Measurements from ENCODE around the gene RASSF4. TPM values are rescaled to one million over a fixed set of nuclear protein-coding genes. Genes with fewer than 3 reads are reported as not detected.

Gene RASSF4
- total RNA-seq, 4 donors from 2014 or later, result 23.5 to 57.7 (median 31.6) TPM

DNA sequence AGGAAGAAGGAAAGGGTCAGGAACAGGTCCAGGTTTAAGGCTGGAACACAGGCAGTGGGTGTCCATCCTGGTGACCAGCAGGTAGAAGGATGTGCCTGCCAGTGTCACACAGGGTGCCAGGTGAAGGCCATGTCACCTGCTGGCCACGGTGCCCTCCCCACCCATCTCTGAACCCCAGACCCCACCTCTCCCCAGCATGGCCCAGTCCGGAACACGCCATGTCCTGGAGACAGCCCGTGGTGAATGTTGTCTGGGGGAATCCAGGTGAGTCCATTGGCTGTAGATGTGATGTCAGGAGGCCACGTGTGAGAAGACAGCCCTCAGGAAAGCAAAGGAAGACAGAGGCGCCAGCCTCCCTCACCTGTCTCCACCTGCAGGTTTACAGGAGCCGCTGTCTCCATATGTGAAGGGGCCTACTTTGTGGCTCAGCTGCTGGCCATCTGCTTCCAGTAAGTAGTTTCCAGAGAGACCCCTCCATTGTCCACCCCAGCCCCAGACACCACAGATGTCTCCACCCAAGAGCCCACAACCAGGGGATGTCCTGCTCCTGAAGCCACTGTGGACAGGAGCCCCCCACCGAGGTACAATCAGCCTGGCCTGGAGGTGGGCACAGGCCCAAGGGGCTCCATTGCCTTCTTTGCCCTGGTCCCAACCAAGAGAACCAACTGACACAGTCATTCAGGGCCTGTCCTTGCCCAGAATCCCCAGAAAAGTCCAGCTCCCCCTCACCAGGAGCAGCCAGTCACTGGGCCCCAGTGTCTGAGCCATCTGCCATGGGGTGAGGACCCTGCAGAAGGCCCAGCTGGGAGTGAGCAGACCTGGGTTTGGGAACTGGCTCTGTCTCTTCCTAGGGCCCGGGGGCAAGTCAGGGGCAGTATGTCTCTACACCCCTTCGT, 27.7 kb upstream of the RASSF4 start:
- Histone ChIP-seq H3K9me3 (no peaks in the 10 kb centered on the region), H3K4me1 (peaks cover 0 to 46% (median 15%) of the 10 kb centered on the region in 3 donors), H3K4me3 (no peak overlapping the region), H3K27me3 (no peaks in the 10 kb centered on the region), H3K27ac (peak overlapping the region in 1 of 4 donors; percentile 72), H3K36me3 (no peaks in the 10 kb centered on the region)
- no peak for ATAC-seq
- TF ChIP-seq, protein P1, sequence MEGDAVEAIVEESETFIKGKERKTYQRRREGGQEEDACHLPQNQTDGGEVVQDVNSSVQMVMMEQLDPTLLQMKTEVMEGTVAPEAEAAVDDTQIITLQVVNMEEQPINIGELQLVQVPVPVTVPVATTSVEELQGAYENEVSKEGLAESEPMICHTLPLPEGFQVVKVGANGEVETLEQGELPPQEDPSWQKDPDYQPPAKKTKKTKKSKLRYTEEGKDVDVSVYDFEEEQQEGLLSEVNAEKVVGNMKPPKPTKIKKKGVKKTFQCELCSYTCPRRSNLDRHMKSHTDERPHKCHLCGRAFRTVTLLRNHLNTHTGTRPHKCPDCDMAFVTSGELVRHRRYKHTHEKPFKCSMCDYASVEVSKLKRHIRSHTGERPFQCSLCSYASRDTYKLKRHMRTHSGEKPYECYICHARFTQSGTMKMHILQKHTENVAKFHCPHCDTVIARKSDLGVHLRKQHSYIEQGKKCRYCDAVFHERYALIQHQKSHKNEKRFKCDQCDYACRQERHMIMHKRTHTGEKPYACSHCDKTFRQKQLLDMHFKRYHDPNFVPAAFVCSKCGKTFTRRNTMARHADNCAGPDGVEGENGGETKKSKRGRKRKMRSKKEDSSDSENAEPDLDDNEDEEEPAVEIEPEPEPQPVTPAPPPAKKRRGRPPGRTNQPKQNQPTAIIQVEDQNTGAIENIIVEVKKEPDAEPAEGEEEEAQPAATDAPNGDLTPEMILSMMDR (IDR thresholded peaks at IDR 0.05), result no peak
- TF ChIP-seq EP300 (IDR thresholded peaks at IDR 0.05) (no peak), POLR2A (IDR thresholded peaks at IDR 0.05) (no peak), POLR2AphosphoS5 (IDR thresholded peaks at IDR 0.05) (no peak)
- 90% methylated on average over 2 of the region's 10 CpGs; no CpG with 5 or more reads in 1 of the 2 donors for WGBS, 2 donors (ENCODE audit: low coverage in 1 of 2)

DNA sequence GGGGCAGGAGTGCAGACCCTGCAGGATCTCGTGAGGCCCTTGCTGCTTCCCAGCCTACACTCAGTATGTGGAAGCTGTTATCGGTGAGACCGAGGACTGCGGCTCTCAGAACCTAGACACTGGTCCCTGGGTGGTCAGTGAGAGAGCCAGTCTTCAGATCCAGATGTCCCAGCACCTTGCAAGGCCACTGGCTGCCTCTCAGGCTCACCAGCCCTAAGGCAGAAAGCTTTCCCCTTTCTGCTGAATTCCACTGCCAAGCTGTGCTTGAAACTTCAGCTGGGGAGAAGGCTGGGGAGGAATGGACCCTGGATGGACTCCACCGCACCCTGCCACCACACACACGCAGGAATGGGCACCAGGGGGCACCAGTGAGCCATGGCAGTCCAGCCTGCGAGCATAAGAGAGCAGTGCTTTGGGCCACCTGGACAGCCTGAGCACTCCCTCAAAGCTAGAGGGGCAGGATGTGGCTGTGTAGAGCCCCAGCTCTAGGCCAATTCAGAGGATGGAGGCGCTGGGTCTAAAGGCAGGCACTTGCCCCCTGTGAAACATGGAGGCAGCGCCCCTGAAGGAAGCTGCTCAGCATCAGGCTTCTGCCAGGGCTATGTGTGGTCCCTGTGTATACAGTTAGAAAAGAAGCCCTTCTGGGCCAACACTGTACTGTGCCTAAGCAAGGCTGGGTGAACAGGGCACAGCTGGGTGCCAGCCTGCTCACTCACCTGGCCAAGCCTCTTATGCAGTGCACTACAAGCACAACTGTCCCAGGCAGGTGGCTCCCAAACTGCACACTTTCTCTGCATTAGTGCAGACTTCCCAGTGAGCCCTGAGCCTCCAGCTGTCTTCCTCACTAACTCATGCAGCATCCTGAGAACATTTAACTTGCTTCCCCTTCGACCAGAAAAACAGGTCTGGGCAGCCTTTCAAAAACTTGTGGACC, 26.8 kb upstream of the RASSF4 start:
- TF ChIP-seq EP300 (IDR thresholded peaks at IDR 0.05) (no peak), POLR2AphosphoS5 (IDR thresholded peaks at IDR 0.05) (no peak), POLR2A (IDR thresholded peaks at IDR 0.05) (no peak)
- TF ChIP-seq, protein P1 (IDR thresholded peaks at IDR 0.05), result peak in 3 of 4 experiments; percentile 91 to 98 (median 95)
- Histone ChIP-seq H3K36me3 (no peaks in the 10 kb centered on the region), H3K4me3 (no peak overlapping the region), H3K27ac (peak overlapping the region in 1 of 4 donors; percentile 72), H3K9me3 (no peaks in the 10 kb centered on the region), H3K27me3 (no peaks in the 10 kb centered on the region), H3K4me1 (peaks cover 0 to 43% (median 15%) of the 10 kb centered on the region in 3 donors)
- WGBS, 2 donors (ENCODE audit: low coverage in 1 of 2), result 40% methylated on average over 1 of the region's 10 CpGs; no CpG with 5 or more reads in 1 of the 2 donors
- peak; percentile 93 for ATAC-seq

DNA sequence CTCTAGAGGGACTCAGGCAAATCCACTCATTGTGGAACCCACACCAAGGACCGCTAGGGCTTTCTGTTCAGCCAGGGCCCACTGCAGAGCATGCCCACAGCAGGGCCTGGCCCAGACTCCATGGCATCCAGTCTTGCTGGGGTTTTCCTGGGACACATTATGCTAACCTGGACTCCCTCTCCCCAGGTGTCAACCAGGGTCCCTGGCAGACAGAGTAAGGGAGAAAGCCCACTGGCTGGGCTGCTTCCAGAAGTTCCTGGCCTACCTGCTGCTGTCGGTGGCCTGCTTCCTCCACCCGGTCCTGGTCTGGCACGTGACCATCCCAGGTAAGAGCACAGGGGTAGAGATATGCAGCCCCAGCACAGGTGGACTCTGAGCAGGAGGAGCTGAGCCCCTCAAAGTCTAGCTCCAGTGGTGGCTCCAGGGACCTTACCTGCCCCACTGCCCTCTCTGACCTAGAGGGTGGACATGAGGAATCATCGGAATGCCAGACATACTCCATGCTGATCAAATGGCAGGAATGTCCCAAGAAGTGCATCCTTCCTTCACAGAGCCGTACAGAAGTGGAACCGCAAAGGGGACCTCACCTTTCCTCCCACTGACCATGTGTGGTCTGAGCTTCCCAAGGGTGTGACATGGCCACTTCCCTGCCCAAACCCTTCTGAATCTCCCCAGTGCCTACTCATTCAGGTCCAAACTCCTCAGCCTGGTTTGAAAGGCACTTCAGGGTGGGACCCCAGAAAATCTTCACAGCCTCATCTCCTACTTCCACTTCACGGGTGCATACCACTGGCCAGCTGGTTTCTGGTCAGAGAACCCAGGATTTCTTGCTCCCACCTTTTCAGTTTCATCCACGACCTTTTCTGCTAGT, 25.9 kb upstream of the RASSF4 start:
- no peaks in the 10 kb centered on the region for H3K9me3 ChIP-seq
- no peak for ATAC-seq
- TF ChIP-seq EP300 (IDR thresholded peaks at IDR 0.05), result no peak
- TF ChIP-seq POLR2A (IDR thresholded peaks at IDR 0.05), result no peak
- TF ChIP-seq, protein P1 (IDR thresholded peaks at IDR 0.05), result no peak
- H3K4me1 ChIP-seq, result peaks cover 0 to 43% (median 15%) of the 10 kb centered on the region in 3 donors
- no peaks in the 10 kb centered on the region for H3K27me3 ChIP-seq
- H3K36me3 ChIP-seq, result no peaks in the 10 kb centered on the region
- H3K4me3 ChIP-seq, result no peak overlapping the region
- H3K27ac ChIP-seq, result peak overlapping the region in 2 of 4 donors; percentile 5 to 72
- 68 to 70% methylated on average over 2 to 4 of the region's 9 CpGs for WGBS, 2 donors (ENCODE audit: low coverage in 1 of 2)

DNA sequence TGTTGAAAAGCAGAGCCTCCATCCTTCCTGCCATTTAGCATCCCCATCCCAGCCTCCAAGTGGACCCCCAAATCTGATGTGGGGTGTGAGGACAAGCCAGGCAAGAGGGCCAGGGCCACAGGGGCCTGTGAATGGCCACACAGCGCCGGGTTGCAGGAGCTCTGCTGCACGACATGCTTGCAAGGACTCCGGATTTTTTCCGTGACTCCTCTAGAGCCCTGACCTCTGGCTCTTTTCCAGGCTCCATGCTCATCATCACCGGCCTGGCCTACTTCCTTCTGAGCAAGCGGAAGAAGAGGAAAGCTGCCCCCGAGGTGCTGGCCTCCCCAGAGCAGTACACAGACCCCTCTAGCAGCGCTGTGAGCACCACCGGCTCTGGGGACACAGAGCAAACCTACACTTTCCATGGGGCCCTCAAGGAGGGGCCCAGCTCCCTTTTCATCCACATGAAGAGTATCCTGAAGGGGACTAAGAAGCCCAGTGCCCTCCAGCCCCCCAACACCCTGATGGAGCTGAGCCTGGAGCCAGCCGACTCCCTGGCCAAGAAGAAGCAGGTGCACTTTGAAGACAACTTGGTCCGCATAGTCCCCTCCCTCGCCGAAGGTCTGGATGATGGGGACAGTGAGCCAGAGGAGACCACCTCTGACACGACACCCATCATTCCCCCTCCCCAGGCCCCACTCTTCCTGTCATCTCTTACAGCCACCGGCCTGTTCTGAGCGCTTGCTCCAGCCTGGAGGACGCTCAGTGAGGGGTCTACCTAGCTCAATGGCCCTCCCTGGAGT, 25.0 kb upstream of the RASSF4 start:
- no peaks in the 10 kb centered on the region for H3K9me3 ChIP-seq
- no peaks in the 10 kb centered on the region for H3K27me3 ChIP-seq
- H3K36me3 ChIP-seq, result no peaks in the 10 kb centered on the region
- peak overlapping the region in 3 of 4 donors; percentile 49 to 72 (median 64) for H3K27ac ChIP-seq
- no peak overlapping the region for H3K4me3 ChIP-seq
- 63% methylated on average over 4 of the region's 18 CpGs; no CpG with 5 or more reads in 1 of the 2 donors for WGBS, 2 donors (ENCODE audit: low coverage in 1 of 2)
- TF ChIP-seq EP300 (IDR thresholded peaks at IDR 0.05), result no peak
- TF ChIP-seq POLR2AphosphoS5 (IDR thresholded peaks at IDR 0.05), result no peak
- TF ChIP-seq POLR2A (IDR thresholded peaks at IDR 0.05), result no peak
- peaks cover 0 to 43% (median 15%) of the 10 kb centered on the region in 3 donors for H3K4me1 ChIP-seq
- no peak for ATAC-seq
